Fibroblast of lung (primary cell): ENCODE results near the gene C11orf24.

Source experiments
- CTCF ChIP-seq, 2 donors: IDR thresholded peaks in 1 of 2; conservative IDR thresholded peaks in 1 of 2; 1 replicate in 1 of 2; 2 replicates in 1 of 2; pipeline ENCODE4 v1.5.1; 2011 to 2012; ENCODE audit warnings: low read length in 2 of 2, control low read depth in 1 of 2, inconsistent platforms in 1 of 2, low read depth in 1 of 2, mild to moderate bottlenecking in 1 of 2
- EZH2 ChIP-seq: IDR thresholded peaks from 2 replicates; pipeline ENCODE4 v1.5.1; 2012; ENCODE audit warnings: low read length, control low read depth, mild to moderate bottlenecking; ENCODE audit errors: missing control alignments

GRCh38 chr11:68298659-68299516 is 27.1 kb upstream of the C11orf24 start:
- TF ChIP-seq CTCF (conservative IDR thresholded peaks at IDR 0.05 in 1 of 2, IDR thresholded peaks at IDR 0.05 in 1 of 2; ENCODE audit: low read depth in 1 of 2, low read length in 2 of 2) (no peak), EZH2 (no peak)
